GM13976 (cell line): Measurements from ENCODE around the gene RPL35A.

Source experiments
- DNase-seq: peaks from one replicate; pipeline ENCODE4 v3.0.0; 2012; ENCODE audit warnings: low spot score
- in situ Hi-C: fragments of 300-500 bp; cut with MboI; formaldehyde crosslinking; loops from one replicate; pipeline ENCODE4 v1.12.0; 2022; ENCODE audit warnings: low sequenced_read_pairs, mixed read lengths, inconsistent platforms; ENCODE audit not compliant: unreplicated experiment
- TF ChIP-seq, protein P1 (sequence below): IDR thresholded peaks from 2 replicates; pipeline ENCODE4 v1.5.1; 2012; ENCODE audit warnings: borderline replicate concordance, mild to moderate bottlenecking; ENCODE audit not compliant: insufficient read depth; ENCODE audit errors: extremely low read depth, missing control alignments, control extremely low read depth

Gene RPL35A

GRCh38 chr3:197940745-197941384 is 9.1 kb upstream of the RPL35A start:
- TF ChIP-seq, protein P1, sequence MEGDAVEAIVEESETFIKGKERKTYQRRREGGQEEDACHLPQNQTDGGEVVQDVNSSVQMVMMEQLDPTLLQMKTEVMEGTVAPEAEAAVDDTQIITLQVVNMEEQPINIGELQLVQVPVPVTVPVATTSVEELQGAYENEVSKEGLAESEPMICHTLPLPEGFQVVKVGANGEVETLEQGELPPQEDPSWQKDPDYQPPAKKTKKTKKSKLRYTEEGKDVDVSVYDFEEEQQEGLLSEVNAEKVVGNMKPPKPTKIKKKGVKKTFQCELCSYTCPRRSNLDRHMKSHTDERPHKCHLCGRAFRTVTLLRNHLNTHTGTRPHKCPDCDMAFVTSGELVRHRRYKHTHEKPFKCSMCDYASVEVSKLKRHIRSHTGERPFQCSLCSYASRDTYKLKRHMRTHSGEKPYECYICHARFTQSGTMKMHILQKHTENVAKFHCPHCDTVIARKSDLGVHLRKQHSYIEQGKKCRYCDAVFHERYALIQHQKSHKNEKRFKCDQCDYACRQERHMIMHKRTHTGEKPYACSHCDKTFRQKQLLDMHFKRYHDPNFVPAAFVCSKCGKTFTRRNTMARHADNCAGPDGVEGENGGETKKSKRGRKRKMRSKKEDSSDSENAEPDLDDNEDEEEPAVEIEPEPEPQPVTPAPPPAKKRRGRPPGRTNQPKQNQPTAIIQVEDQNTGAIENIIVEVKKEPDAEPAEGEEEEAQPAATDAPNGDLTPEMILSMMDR = no peak
- no peak for DNase-seq
- in situ Hi-C loops = no loop called here

- in situ Hi-C loops = no loop called here
- DNase-seq = peak; percentile 56
- TF ChIP-seq, protein P1 = peak; percentile 64
These were observed 6.9 kb upstream of the RPL35A start for GRCh38 chr3:197942956-197943556.

GRCh38 chr3:197949191-197949777 is 706 bp upstream of the RPL35A start:
- TF ChIP-seq, protein P1 = no peak
- no peak for DNase-seq
- in situ Hi-C loops = no loop called here

DNA sequence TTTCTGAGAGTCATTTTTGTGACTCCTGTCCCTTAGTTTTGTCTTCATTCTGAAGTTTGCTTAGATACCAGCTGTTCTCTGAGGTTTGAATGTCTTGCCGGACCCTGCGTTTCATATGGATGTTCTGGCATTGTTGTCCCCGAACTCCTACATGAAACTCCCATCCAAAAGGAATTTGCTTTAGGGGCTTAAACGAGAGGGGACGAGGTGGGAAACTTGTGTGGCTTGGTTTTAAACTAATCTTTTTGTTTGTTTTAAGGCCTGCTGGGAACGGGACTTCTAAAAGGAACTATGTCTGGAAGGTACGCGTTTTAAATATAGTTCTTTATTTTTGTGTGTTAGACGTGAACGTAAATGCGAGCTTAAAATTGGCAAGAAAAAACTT is 679 bp downstream of the RPL35A start:
- no peak for DNase-seq
- in situ Hi-C loops = no loop called here
- TF ChIP-seq, protein P1 = no peak

- in situ Hi-C loops = no loop called here
- TF ChIP-seq, protein P1 = no peak
- DNase-seq = no peak
These were observed 1.5 kb downstream of the RPL35A start for GRCh38 chr3:197951392-197951990.

- no peak for DNase-seq
- TF ChIP-seq, protein P1 = no peak
- in situ Hi-C loops = no loop called here
These were observed 2.5 kb downstream of the RPL35A start for GRCh38 chr3:197952440-197952839.
